ENCODE results near the gene CHD6.

CHD6 gene

DNA sequence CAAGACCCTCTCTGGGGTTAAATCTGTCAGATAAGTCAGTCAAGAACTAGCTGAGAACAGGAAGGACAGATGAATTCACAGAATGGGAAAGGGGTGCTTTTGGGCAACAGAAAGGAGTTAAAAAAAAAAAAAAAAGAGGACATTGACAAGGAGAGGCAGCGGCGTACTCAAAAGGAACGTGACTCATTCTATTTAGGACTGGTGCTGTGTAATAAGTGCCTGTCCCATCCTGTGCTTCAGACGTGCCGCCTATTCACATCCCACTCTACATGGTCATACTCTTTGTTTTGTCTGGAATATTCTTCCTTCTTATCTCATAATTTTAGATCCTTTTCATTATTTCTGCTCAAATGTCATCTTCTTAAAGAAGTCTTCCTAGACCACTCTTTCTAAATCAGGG is 150.5 kb downstream of the CHD6 start:
- FAIRE-seq = no peak
- DNase-seq (ENCODE audit: insufficient read length) = no peak
- TF ChIP-seq TAF1 (IDR thresholded peaks at IDR 0.05; ENCODE audit: borderline replicate concordance, low read depth, low read length) = no peak
- no peak for TF ChIP-seq POLR2AphosphoS5 (IDR thresholded peaks at IDR 0.05; ENCODE audit: low read depth, low read length)
- no peak for TF ChIP-seq POLR2A (IDR thresholded peaks at IDR 0.05; ENCODE audit: low read depth, low read length)

DNA sequence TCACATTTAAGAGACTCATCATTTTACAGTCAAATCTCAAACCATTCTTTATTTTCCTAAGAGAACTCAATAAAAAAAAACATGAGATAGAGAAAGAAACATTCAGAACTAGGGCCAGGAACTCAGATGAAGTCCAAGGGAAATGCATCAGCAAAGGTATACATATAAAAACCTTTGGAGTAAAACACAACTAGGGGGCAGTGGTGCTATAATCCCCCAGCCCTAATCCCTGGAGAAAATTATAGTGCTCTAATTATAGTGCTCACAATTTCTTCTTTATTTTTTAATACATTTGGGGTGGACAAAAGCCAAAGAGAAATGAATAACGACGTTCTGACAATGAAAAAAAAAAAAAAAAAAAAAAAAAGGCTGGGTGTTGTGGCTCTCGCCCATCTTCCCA is 151.0 kb downstream of the CHD6 start:
- TF ChIP-seq TAF1 (IDR thresholded peaks at IDR 0.05; ENCODE audit: borderline replicate concordance, low read depth, low read length) (no peak), POLR2AphosphoS5 (IDR thresholded peaks at IDR 0.05; ENCODE audit: low read depth, low read length) (no peak), POLR2A (IDR thresholded peaks at IDR 0.05; ENCODE audit: low read depth, low read length) (no peak)
- FAIRE-seq (no peak), DNase-seq (ENCODE audit: insufficient read length) (no peak)

DNA sequence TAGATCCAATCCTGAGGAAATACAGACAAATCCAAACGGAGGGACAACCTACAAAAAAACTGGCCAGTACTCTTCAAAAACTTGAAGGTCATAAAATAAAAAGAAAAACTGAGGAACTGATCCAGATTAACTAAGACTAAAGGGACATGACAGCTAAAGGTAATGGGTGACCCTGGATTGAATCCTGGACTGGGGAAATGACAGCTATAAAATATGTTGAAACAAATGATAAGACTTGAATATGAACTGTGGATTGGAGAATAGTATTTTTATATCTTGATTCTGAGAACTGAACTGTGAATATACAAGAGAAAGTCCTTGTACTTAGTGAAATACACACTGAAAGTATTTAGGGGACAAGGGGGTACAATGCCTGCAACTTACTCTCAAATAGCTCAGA is 154.6 kb downstream of the CHD6 start:
- DNase-seq (ENCODE audit: insufficient read length) (no peak), FAIRE-seq (no peak)
- TF ChIP-seq TAF1 (IDR thresholded peaks at IDR 0.05; ENCODE audit: borderline replicate concordance, low read depth, low read length) (no peak), POLR2AphosphoS5 (IDR thresholded peaks at IDR 0.05; ENCODE audit: low read depth, low read length) (no peak), POLR2A (IDR thresholded peaks at IDR 0.05; ENCODE audit: low read depth, low read length) (no peak)

DNA sequence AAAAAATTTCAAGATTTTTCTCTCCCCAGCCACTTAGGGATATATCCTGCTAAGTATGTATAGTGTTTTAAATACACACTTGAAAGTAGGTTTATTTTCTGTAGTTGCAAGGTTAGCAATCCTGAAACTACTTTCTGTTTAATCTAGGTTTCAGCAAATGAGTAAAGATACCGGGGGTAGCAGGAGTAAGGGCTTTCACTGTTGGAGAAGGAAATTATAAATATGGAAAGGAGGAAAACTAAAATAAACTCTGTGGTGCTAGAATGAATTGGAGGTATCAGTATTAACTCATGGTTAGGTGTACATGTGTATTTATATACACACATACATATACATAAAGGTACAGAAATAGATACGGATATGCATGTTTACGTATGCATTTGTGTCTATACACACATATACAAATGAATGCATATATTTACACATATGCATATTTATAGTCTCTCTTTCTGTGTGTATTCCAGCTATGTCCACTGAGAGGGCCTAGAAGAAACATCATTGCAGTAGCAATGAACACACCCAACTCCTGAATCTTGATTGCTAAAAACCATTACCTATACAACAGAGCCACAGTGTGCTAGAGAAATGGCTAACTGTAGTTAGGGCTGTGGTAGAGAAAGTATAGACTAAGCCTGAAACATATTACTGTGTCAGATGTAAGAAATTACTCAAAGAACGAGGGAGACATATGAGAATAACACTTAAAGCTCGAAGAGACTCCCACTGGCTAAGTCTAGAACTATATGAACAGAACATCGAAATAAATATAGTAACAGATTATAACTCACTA is 155.6 kb downstream of the CHD6 start:
- DNase-seq (ENCODE audit: insufficient read length) (peak; percentile 12), FAIRE-seq (no peak)

DNA sequence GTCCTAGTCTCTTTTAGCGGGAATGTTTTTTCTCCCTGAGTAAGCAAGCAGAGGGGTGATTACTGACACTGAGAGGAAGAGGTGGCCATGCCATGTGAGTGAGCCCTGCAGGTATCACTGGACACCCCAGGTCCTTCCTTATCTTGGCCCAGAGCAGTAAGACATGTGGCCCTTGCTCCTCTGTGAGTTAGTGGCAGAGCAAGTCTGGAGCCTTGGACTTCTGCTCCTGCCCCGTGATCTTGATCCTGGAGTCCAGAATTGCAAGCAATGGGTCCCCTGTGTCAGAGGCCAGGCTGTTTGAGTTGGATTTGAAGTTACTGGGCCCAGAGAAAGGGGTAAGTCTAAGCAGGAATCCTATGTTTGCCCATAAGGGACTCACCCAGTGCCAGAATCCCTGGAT is 159.4 kb downstream of the CHD6 start:
- DNase-seq (ENCODE audit: insufficient read length) (no peak), FAIRE-seq (no peak)
- TF ChIP-seq POLR2AphosphoS5 (IDR thresholded peaks at IDR 0.05; ENCODE audit: low read depth, low read length) (no peak), TAF1 (IDR thresholded peaks at IDR 0.05; ENCODE audit: borderline replicate concordance, low read depth, low read length) (no peak), POLR2A (IDR thresholded peaks at IDR 0.05; ENCODE audit: low read depth, low read length) (no peak)

More for the DNA sequence above, 155.6 kb downstream of the CHD6 start:
- TF ChIP-seq TAF1 (IDR thresholded peaks at IDR 0.05; ENCODE audit: borderline replicate concordance, low read depth, low read length) = no peak
- TF ChIP-seq POLR2A (IDR thresholded peaks at IDR 0.05; ENCODE audit: low read depth, low read length) = no peak
- no peak for TF ChIP-seq POLR2AphosphoS5 (IDR thresholded peaks at IDR 0.05; ENCODE audit: low read depth, low read length)

DNA sequence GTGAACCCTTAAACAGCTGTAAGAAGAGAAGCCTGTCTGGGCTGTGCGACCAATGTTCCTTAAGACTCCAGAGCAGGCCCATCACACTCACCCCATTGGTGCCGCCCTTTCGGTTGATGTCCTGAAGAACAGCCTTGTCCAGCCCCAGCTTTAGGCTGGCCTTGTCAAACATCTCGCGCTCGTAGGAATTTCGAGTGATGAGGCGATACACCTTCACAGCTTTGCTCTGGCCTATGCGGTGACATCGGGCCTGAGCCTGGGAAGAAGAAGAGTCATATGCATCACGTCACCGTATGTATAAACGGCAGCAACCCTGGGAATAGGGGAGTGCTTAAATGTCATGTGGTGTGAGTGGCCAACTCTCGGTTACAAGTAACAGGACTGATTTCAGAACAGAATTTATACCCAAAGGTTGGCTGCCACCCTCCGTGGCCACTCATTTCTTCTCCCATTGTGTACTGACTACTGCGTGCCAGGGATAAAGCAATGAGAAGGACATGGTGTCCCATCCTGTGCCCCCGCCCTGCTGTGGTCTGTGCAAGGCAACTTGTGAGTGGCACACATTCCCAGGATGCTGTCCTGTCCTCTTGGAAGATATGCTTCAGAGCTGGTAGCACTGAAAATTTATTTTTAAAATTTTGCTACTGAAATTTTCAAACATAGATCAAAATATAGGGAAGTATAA is 160.9 kb downstream of the CHD6 start:
- TF ChIP-seq TAF1 (IDR thresholded peaks at IDR 0.05; ENCODE audit: borderline replicate concordance, low read depth, low read length) (no peak), POLR2A (IDR thresholded peaks at IDR 0.05; ENCODE audit: low read depth, low read length) (no peak), POLR2AphosphoS5 (IDR thresholded peaks at IDR 0.05; ENCODE audit: low read depth, low read length) (no peak)
- DNase-seq (ENCODE audit: insufficient read length) (no peak), FAIRE-seq (no peak)

DNA sequence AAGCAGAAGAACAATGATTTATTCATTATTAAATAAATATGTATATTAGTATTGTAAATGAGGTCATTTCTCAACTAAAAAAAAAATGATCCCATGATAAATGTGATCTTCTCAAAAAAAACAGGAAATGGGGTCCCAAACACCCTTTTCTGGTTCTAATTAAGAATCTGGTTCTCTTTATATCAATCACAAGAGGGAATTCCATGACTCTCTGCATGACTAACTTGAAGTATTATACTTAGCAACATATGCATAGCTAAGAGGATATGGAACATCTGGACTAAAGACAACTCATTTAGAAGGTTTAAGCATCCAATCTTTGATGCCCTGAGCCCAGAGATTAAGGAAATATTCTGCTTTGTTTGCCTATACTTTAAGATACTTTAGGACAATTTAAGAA is 161.8 kb downstream of the CHD6 start:
- no peak for DNase-seq (ENCODE audit: insufficient read length)
- no peak for FAIRE-seq
- no peak for TF ChIP-seq POLR2A (IDR thresholded peaks at IDR 0.05; ENCODE audit: low read depth, low read length)
- TF ChIP-seq TAF1 (IDR thresholded peaks at IDR 0.05; ENCODE audit: borderline replicate concordance, low read depth, low read length) = no peak
- TF ChIP-seq POLR2AphosphoS5 (IDR thresholded peaks at IDR 0.05; ENCODE audit: low read depth, low read length) = no peak

DNA sequence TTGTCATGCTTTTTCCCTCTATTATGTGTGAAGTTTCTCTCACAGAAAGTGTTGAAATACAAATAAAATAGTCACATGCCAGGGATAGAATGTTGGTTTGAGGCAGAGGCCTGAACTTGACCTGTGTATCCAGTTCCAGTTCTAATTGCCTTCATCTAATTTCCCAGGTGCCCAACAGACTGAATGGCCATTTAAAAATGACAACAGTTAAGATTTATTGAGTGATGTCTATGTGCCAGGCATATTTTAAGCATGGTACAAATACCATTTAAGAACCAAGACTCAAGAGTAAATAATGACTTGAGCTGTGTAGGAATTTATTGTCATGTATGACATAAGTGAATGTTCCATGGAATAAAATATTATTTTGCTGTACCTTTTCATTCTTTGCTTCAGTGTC is 163.9 kb downstream of the CHD6 start:
- no peak for DNase-seq (ENCODE audit: insufficient read length)
- no peak for FAIRE-seq
- no peak for TF ChIP-seq TAF1 (IDR thresholded peaks at IDR 0.05; ENCODE audit: borderline replicate concordance, low read depth, low read length)
- TF ChIP-seq POLR2AphosphoS5 (IDR thresholded peaks at IDR 0.05; ENCODE audit: low read depth, low read length) = no peak
- TF ChIP-seq POLR2A (IDR thresholded peaks at IDR 0.05; ENCODE audit: low read depth, low read length) = no peak

DNA sequence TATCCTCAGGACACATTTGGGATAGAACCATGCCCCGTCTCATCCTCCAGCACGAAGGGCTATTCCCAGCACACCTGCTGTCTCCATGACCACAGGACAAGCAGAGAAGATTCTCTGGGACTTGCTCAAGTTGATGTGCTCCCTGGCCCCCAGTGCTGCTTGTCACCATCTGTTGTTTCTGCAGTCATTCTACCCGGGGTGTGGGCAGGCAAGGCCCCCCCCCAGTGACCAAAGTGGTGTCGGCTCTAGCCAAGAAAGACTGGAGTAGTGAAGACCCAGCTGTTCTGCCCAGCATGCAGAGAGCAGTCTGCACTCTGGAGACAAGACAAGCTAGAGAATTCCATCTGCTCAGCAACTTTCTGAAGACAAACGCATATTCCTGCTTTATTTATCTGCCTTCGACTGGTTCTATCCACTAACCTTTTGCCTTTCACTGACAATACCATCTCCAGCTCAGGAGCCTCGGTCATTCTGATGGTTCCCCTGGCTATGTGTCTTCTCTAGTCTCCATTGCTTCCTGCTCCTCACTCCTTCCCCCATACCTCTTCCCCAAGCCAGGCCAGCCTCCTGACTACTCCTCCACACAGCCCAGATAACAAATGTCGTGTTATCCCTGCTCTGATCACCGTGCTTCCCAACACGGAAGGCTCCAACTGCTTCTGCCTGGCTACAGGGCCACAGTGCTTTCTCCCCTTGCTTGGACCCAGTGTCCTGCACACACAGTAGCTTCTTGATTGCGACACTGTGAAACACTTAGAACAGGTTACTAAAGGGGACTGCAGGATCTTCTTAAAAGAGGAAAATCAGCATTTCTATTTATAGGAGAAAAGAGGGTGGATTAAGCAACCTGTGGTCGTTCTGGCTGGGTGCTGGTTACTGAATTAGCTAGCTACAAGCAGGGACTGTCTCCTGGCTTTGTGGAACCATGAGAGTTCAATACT is 164.9 kb downstream of the CHD6 start:
- TF ChIP-seq TAF1 (IDR thresholded peaks at IDR 0.05; ENCODE audit: borderline replicate concordance, low read depth, low read length) (no peak), POLR2AphosphoS5 (IDR thresholded peaks at IDR 0.05; ENCODE audit: low read depth, low read length) (no peak), POLR2A (IDR thresholded peaks at IDR 0.05; ENCODE audit: low read depth, low read length) (no peak)
- DNase-seq (ENCODE audit: insufficient read length) (no peak), FAIRE-seq (no peak)

DNA sequence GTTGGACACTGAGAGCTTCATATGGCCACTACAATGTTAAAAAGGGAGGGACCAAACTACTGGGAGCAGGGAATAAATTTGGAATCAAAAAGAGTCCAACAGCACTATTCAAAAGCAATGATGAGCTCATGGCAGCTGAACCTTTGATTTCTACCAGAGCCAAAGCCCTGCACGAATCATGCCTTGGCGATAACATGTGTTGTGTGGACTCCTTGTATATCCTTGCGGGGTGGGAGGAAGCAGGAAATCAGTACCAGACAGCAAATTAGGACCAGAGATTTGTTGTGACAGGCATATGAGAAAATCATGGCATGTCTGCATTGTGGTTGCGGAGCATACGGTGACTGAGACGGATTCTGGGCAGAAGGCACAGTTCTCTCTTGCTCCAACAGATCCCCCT is 166.0 kb downstream of the CHD6 start:
- no peak for TF ChIP-seq POLR2AphosphoS5 (IDR thresholded peaks at IDR 0.05; ENCODE audit: low read depth, low read length)
- no peak for TF ChIP-seq POLR2A (IDR thresholded peaks at IDR 0.05; ENCODE audit: low read depth, low read length)
- no peak for TF ChIP-seq TAF1 (IDR thresholded peaks at IDR 0.05; ENCODE audit: borderline replicate concordance, low read depth, low read length)
- DNase-seq (ENCODE audit: insufficient read length) (no peak), FAIRE-seq (no peak)

DNA sequence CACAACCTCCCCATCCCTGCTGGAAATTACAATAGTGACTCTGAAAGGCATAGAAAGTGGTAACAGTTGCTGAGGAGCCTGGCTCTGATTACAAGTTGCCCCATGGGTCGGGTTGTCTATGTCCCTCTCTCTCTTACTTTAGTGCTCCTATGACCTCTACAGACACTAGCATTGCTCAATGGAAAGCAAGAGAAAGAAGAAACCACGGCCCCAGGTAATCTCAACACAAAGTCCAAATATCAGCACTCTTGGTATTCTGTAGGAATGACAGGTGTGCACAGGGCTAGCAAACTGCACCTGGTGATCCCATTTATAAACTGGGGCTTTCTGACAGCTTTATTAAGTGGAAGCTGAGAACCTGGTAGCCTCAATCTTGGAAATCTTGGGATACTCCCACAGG is 171.2 kb downstream of the CHD6 start:
- TF ChIP-seq POLR2A (IDR thresholded peaks at IDR 0.05; ENCODE audit: low read depth, low read length) = no peak
- TF ChIP-seq TAF1 (IDR thresholded peaks at IDR 0.05; ENCODE audit: borderline replicate concordance, low read depth, low read length) = no peak
- TF ChIP-seq POLR2AphosphoS5 (IDR thresholded peaks at IDR 0.05; ENCODE audit: low read depth, low read length) = no peak
- no peak for FAIRE-seq
- DNase-seq (ENCODE audit: insufficient read length) = no peak

All from GM12892 (cell line).